ENCODE data around the gene PTOV1. TPM values are rescaled to one million over a fixed set of nuclear protein-coding genes. Genes with fewer than 3 reads are reported as not detected.

Gene PTOV1
- total and polyA plus RNA-seq, 2 of the 13 experiments (the other 11 are each of a cell fraction or from before 2014, with no cell fraction given) = 63.5 to 68.5 TPM

DNA sequence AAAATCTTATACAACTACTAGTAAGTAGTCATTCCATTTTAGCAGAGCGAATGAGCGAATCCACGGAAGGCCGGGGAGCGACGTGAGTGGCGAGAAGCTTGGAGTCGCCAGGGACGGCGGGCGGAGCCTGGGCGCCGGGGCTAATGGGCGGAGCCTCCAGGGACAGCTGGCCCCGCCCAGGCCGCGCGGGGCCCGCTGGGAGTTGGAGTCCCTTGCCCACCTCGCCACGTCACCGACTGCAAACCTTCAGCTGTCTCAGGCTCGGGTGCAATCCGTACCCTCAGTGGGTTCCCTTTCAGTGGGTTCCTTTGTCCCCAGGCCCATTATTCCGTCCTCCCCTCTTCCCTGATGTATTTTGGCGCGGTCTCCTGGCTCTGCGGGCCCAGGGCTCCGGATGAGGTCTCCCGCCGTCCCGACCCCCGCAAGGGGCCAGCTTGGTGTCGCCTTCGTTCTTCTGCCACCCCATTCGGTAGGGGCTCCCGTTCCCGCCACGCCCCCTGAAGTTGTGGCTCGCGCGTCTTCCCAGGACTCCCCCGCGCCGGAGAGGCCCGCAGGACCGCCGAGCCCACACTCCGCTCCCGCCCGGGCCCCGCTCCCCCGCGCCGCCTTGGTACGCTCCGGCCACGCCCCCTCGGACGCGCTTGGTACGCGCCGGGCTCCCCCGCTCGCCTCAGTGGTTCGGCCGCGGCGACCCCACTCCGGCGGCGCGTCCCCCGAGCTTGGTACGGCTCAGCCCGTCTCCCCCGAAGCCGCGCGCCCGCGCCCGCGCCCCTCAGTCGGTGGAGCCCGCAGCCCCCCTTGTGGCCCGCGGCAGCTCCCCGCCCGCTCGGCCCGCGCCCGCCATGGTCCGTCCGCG lies at the start of gene PTOV1 (continued):
- 0 out of 2 replicates have a peak, but pooled peaks have one; percentile 32 for TF ChIP-seq BCL6 (CRISPR knock-in tag; IDR thresholded peaks at IDR 0.05)
- 0 out of 2 replicates have a peak, but pooled peaks have one; percentile 38 for TF ChIP-seq KDM4B (CRISPR knock-in tag; IDR thresholded peaks at IDR 0.05)
- 0 out of 2 replicates have a peak, but pooled peaks have one; percentile 42 for TF ChIP-seq ZNF333 (CRISPR knock-in tag; IDR thresholded peaks at IDR 0.05; ENCODE audit: borderline replicate concordance)
- TF ChIP-seq PRDM4 (CRISPR knock-in tag; IDR thresholded peaks at IDR 0.05; ENCODE audit: borderline replicate concordance) = no peak
- peak; percentile 59; the same call in 1 of the 2 replicates for TF ChIP-seq CBFB (CRISPR knock-in tag; IDR thresholded peaks at IDR 0.05)
- peak; percentile 47 for TF ChIP-seq ZNF501 (CRISPR knock-in tag; IDR thresholded peaks at IDR 0.05)
- TF ChIP-seq ZNF770 (CRISPR knock-in tag; IDR thresholded peaks at IDR 0.05) = 0 out of 2 replicates have a peak, but pooled peaks have one; percentile 32
- peak; percentile 15; the same call in 1 of the 2 replicates for TF ChIP-seq THAP9 (CRISPR knock-in tag; IDR thresholded peaks at IDR 0.05; ENCODE audit: borderline replicate concordance)
- TF ChIP-seq, protein P1, sequence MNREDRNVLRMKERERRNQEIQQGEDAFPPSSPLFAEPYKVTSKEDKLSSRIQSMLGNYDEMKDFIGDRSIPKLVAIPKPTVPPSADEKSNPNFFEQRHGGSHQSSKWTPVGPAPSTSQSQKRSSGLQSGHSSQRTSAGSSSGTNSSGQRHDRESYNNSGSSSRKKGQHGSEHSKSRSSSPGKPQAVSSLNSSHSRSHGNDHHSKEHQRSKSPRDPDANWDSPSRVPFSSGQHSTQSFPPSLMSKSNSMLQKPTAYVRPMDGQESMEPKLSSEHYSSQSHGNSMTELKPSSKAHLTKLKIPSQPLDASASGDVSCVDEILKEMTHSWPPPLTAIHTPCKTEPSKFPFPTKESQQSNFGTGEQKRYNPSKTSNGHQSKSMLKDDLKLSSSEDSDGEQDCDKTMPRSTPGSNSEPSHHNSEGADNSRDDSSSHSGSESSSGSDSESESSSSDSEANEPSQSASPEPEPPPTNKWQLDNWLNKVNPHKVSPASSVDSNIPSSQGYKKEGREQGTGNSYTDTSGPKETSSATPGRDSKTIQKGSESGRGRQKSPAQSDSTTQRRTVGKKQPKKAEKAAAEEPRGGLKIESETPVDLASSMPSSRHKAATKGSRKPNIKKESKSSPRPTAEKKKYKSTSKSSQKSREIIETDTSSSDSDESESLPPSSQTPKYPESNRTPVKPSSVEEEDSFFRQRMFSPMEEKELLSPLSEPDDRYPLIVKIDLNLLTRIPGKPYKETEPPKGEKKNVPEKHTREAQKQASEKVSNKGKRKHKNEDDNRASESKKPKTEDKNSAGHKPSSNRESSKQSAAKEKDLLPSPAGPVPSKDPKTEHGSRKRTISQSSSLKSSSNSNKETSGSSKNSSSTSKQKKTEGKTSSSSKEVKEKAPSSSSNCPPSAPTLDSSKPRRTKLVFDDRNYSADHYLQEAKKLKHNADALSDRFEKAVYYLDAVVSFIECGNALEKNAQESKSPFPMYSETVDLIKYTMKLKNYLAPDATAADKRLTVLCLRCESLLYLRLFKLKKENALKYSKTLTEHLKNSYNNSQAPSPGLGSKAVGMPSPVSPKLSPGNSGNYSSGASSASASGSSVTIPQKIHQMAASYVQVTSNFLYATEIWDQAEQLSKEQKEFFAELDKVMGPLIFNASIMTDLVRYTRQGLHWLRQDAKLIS (CRISPR knock-in tag; IDR thresholded peaks at IDR 0.05) = no peak
- peak; percentile 67 for TF ChIP-seq ZNF883 (CRISPR knock-in tag; IDR thresholded peaks at IDR 0.05; ENCODE audit: not compliant biosample characterization)
- TF ChIP-seq ATF1 (CRISPR knock-in tag; IDR thresholded peaks at IDR 0.05) = peak; percentile 78
- no peak for TF ChIP-seq ZNF354B (CRISPR knock-in tag; IDR thresholded peaks at IDR 0.05)
- no peak for TF ChIP-seq MEIS2 (CRISPR knock-in tag; IDR thresholded peaks at IDR 0.05)
- TF ChIP-seq AGO2 (optimal IDR thresholded peaks at IDR 0.05; ENCODE audit: low read depth, low read length) = peak; percentile 75
- TF ChIP-seq KDM2A (CRISPR knock-in tag; IDR thresholded peaks at IDR 0.05; ENCODE audit: borderline replicate concordance, low read depth) = peak; percentile 70
- peak; percentile 42; the same call in 1 of the 2 replicates for TF ChIP-seq GFI1 (CRISPR knock-in tag; IDR thresholded peaks at IDR 0.05; ENCODE audit: borderline replicate concordance)
- peak; percentile 82 for TF ChIP-seq HCFC1 (IDR thresholded peaks at IDR 0.05; ENCODE audit: low read depth, low read length)

Measured in HepG2 (cell line).